GM19468 (cell line): ENCODE data around the gene MYOC.
A peak's percentile ranks its signal among the peaks of the same experiment; 100 is the strongest.

Experiments
- ATAC-seq: cut with Tn5 transposase; IDR thresholded peaks from one replicate; pipeline ENCODE4 v1.9.1; 2021; ENCODE audit warnings: mild to moderate bottlenecking, moderate library complexity, moderate number of reproducible peaks; ENCODE audit not compliant: unreplicated experiment; ENCODE audit errors: extremely low read depth

MYOC gene

DNA sequence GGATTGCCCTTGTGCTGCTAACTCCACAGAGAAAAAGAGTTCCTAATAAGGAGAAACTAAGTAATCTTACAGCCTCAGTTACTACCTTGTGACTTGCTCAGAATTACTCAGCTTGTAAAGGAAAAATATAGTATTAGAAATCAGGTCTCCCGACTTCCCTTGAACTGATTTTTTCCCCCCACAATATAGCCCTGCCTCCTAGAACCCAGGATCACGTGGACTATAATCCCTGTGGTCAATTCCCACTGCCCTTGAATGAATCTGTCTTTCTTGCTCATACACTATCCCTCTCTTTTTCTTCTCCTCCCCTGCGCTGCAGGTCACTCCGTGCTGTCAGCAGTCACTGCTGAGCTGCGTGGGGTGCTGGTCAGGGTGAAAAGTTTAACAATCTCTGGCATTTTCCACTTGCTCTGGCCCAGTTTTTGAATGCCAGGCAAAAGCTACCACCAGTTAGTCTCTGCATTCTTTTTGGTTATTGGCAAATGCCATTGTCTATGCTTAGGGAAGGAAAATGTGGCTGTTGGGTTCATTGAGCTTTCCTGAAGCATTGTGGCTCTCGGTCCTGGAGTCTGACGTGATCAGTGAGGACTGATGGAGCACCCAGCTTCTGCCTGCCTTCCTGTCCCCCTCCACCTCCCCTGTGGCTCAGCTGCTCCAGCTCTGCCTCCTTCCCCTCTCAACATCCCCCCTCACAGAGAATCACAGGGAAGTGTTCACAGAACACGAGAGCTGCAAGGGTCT lies 1.9 kb upstream of the MYOC start:
- ATAC-seq = no peak

DNA sequence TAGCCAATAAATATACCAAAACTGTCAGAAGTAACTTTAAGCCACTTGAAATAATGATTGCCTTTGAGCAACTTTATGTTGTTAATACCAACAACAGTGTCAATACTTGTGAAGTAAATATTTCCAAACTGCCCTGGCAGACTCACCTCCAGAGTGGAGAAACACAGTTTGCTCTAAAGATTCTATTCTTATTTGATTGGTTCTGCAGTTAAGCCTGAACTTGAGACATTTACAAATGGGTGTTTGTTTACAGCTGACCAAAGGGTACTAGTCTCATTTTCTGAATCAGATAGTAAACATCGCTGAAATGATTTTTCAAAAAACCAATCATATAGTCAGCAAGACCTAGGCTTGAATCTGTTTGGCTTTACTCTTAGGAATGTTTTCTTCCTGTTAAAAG lies 1.3 kb upstream of the MYOC start:
- no peak for ATAC-seq

DNA sequence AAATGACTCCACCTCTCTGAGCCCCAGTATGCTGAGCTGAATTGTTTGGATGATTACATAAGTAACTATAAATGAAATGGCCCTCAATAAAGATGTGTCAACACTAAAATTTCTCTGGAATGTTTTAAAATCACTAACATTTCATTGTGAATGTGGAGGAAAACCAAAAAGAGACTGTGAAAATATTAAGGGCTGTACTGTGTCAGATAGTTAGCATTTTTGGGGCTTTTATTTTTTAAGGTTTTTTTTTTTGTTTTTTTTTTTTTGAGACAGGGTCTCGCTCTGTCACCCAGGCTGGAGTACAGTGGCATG lies 6.3 kb downstream of the MYOC start:
- no peak for ATAC-seq

DNA sequence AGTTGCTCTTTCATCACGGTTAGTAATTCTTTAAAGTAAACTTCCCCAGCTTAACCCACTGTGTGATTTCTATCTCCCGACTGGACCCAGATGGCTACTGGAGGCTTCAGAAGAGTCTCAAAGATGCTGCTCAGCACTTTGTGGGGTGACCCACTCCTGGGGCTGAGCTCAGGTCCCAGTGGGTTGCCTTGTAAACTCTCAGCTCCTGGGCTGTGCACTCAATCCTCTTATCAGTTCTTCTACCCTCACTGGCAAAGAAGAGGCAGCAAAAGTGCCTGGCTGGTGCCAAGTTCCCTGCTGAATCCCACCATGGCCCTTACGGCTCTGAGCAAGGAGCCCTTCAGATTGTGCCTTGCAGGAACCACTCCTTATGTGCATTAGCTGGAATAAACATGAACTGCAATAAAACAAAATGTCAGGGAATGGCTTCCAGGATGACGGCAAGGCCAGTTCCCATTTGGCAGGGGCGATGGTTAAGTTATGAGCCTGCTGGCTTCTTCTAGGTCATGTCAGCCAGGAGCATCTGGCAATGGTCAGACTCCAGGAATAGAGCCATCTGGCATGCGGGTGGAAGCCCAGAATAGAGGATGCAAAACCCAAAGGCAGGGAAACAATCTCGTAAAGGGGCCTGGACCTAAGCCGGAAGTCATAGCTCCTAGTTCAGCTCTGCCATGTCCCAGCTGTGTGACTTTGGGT lies 6.8 kb downstream of the MYOC start:
- ATAC-seq = no peak

DNA sequence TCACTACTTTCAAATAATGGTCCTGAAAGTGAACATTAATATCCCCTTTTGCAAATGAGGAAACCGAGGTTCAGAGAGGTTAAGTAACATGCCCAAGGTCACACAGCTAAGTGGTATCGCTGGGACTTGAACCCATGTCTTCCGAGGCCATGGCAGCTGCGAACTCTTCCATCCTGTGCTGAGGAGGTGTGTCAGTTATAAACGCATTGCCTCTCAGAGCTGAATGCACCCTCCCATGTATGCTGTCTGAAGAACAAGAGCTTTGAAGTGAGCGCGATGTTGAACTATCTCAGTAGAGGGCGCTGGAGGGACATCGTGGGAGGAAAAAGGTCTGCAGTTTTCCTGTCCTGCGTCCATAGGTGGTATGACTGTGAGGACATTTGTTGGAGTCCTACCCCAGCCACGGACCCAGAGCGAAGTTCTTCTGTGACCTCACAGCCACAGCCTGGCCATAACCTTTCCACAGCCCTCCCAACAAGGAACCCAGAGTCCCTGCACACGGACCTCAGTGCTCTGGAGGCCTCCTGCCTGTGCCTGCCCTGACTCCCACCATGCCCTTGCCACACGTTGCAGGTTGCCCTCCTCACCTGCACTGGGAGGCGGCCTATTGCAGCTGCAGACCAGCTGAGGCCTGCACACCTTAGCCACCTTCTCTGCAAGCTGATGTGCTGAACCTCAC lies 7.5 kb downstream of the MYOC start:
- no peak for ATAC-seq

DNA sequence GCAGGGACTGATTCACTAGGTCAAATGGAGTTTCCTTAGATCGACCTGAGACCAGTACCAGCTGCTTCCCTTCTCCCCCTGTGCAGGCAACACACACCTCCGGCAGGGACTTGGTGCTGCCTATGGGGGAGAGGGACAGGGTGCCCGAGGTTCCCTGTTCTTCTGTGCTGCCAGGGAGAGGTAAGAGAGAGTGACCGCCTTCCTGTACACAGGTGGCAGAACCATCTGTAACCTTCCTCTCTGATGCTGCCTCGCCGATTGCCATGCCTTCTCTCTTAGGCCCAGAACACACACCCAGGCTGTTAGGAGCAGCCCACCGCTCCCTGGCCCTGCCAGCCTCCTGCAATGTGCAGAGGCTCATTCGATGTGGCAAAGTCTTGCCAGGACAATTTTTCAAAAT lies 9.3 kb downstream of the MYOC start:
- no peak for ATAC-seq

DNA sequence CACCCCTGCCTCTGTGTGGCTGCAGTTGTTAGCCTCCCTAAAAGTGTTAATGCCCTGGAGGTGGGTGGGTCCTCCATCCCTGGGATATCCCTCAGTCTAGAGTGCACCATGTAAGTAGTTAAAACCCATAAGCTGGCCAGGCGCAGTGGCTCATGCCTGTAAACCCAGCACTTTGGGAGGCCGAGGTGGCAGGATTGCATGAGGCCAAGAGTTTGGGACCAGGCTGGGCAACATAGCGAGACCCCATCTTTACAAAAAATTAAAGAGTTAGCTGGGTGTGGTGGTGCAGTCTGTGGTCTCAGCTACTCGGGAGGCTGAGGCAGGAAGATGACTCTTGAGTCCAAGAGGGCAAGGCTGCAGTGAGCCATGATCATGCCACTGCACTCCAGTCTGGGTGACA lies 10.3 kb downstream of the MYOC start:
- no peak for ATAC-seq

DNA sequence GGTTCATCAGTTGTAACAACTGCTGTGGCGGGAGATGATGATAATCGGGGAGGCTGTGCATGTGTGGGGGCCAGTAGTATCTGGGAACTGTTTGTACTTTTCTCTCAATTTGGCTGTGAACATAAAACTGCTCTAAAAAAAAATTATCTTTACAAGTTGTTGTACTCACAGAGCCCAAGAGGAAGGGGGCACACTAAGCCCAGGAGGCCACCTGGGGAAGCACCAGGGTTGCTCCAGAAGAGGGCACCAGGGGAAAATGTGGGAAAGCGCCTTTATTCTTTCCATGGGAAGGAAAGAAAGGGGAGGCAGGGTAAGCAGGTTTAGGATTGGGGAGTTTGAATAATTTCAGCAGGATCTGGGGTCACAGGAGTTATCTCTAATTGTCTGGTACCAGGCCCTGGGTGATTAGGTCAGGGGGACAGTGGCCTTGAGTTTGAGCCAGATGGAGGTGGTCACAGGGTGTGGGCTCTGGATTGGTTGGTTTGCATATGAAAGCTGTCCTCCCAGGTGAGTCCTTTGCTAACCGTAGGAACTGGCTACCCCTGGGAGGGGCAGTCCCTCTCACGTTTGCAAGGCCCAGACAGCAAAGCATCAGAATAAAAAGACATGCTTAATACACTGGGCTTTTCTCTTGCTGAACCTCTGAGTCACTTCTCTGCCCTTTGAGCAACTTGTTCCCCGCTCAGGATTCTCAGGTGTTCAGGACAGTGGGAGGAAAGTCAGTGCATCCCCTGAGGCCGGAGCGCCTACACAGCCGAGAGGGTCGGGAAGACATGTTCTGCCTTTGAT lies 11.2 kb downstream of the MYOC start:
- no peak for ATAC-seq

DNA sequence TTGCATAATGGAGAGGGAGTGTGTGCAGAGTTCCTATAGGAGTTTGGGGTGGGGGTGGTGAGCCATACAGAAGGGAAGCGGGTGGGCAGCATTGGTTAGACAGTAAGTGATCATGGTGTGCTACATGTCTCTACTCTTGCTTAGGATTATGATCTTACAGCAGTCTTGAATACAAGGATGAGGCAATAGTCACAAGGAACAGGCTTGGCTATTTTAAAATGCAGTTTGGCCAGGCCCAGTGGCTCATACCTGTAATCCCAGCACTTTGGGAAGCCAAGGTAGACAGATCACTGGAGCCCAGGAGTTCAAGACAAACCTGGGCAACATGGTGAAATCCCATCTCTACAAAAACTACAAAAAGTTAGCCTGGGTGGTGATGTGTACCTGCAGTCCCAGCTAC lies 12.3 kb downstream of the MYOC start:
- ATAC-seq = no peak

DNA sequence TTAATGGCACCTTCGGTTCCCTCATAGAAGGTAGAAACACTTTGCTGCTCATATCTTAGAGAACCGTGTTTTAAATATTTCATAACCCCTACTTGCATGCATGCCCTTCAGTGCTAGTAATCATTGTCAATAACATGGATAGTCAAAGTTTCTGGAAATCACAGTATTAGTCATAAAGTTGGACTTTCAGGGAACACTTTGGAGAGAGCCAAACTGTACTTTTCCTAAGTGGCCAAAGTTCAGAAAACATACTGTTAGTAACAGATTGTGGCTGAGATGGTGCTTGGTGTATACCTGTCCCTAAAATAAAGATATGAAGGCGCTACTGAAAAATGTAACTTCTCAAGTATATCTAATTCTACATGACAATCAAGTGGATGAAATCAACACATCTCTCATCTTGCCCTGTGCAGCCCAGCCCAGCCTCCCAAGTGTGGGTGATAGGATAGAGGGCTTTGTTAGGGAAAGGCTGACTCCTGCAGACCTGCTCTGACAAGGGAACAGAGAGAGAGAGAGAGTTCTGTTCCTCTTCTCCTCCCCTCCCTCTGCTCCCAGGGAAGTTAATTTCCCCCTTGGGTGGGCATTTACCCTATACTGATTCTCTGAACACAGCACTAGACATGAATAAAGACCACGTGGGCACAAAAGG lies 14.4 kb downstream of the MYOC start:
- no peak for ATAC-seq

DNA sequence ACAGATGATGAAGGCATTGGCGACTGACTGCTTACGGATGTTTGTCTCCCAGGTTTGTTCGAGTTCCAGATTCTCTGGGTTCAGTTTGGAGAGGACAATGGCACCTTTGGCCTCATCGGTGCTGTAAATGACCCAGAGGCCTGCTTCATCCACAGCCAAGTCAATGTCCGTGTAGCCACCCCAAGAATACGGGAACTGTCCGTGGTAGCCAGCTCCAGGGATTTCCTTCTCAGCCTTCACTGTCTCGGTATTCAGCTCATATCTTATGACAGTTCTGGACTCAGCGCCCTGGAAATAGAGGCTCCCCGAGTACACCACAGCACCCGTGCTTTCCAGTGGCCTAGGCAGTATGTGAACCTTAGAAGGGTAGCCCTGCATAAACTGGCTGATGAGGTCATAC lies 16.3 kb downstream of the MYOC start:
- no peak for ATAC-seq

DNA sequence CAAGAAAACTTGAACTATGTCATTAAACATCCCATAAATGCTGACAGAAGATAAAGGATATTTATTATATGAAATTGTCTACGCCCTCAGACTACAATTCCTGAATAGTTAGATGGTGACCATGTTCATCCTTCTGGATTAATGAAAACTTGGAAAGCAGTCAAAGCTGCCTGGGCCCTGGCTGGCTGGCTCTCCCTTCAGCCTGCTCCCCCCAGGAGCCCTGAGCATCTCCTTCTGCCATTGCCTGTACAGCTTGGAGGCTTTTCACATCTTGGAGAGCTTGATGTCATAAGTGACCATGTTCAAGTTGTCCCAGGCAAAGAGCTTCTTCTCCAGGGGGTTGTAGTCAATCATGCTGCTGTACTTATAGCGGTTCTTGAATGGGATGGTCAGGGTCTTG lies 16.8 kb downstream of the MYOC start:
- no peak for ATAC-seq

DNA sequence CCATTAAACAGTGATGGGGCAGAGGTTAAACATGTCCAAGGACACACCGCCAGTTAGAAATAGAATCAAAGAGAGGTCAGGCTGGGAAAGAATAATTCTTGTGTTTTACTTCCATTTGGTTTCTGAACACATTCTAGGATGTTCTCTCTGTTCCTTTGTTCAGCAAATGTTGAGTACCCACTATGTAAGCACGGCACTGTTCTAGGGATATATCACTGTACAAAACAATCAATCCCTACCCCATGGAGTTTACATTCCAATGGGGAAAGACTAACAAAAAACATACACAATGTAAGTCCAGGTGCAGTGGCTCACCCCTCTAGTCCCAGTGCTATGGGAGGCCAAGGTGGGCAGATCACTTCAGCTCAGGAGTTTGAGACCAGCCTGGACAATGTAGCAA lies 24.3 kb downstream of the MYOC start:
- ATAC-seq = no peak

DNA sequence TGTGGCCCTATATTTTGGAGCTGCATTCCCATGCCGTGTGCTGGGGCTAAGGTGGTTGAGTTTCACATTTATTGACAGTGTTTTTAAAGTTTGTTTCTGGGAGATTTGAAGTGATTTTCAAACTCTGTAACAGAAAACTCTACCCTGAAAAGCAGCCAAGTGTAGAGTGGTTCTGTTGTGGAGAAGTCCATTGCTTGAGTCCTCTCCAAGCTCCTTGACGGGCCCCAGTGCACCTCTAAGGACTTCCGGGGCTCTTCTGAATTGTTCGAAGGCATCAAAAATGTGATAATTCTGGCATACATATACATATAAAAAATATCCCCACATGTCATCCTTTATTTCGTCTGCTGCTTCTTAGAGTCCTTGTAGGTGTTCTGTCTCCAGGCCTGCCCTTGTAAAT lies 25.5 kb downstream of the MYOC start:
- no peak for ATAC-seq

DNA sequence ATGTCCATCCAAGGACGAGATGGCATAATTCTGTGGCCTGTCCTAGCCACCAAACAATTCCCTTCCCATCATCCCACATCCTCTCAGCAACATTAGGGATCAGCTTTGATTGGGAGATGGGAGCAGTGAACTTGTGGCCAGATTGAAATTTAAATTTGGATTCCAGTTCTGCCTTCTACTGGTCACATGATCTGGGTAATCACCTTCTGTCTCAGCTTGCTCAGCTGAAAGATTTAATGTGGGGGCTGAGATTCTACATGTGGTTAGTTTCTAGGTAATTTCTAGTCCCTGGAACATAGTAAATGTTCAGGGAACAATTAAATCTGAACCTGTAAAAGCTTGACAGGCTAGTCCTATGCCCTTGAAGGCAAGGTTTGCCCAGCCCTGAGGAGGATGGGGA lies 27.3 kb downstream of the MYOC start:
- no peak for ATAC-seq

DNA sequence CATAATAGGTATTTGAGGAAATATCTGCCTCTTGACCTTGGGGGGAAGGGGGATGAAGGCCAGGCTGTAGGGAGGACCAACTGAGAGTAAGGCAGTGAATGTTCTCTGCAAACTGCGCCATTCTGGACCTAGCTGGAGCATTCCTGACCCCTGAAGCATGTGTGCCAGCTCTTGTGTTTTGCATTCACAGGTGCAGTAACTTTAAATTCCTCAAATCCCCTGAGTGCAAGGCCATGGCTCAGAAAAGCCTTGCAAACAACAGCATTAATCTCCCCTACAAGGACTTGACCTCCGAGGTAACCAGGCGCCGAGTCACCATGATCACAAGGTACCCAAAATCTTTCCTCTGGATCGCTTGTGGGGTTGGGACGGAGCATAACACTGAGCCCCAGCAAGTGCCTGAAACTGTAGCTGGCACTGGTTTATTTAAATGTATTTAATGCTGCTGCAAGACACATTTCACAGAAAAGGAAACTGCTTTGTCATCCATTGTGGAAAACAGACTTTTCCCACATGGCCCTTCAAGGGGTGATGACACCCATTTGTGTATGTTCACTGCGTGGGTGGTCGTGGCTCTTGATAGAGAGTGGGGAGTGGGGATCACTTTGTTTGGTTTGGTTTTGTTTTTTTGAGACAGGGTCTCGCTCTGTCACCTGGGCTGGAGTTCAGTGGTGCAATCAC lies 28.7 kb downstream of the MYOC start:
- no peak for ATAC-seq

DNA sequence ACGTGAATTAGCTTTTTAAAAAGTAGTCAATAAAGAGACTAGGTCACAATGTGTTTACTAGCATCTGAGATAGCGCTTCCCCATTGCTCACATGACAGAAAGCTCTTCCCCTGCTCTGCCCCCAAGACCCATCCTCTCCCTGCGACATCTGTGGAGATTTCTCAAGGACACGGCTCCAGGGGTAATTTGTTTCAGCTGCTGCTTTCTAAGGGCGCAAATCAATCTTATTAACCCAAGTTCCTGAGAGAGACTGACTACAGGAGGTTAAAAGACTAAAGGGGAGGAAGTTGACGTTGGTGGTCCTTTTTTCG lies 30.4 kb downstream of the MYOC start, which contains the start of gene MYOCOS:
Gene MYOCOS (plus strand): TSS at position 92 of the 311 bp plus-strand sequence. CDS start 1,641 bp downstream, outside the sequence.
- ATAC-seq = no peak

DNA sequence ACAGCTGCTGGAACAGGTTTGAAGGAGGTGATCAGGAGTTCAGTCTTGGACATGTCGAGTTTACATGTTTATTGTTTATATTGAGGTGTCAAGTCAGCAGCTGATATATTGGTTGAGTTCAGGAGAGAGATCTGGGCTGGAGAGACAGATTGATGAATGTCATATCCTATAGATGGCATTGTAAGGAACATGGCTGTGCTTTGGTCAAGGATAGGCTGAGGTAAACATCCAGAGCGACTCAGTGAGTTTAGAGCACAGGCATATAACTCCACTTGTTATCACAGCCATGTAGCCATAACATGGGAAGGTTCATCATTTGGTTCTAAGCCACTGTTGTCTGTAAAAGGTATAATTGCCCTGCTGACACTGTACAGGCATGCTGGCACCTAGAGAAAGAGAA lies 35.9 kb downstream of the MYOC start:
- no peak for ATAC-seq

DNA sequence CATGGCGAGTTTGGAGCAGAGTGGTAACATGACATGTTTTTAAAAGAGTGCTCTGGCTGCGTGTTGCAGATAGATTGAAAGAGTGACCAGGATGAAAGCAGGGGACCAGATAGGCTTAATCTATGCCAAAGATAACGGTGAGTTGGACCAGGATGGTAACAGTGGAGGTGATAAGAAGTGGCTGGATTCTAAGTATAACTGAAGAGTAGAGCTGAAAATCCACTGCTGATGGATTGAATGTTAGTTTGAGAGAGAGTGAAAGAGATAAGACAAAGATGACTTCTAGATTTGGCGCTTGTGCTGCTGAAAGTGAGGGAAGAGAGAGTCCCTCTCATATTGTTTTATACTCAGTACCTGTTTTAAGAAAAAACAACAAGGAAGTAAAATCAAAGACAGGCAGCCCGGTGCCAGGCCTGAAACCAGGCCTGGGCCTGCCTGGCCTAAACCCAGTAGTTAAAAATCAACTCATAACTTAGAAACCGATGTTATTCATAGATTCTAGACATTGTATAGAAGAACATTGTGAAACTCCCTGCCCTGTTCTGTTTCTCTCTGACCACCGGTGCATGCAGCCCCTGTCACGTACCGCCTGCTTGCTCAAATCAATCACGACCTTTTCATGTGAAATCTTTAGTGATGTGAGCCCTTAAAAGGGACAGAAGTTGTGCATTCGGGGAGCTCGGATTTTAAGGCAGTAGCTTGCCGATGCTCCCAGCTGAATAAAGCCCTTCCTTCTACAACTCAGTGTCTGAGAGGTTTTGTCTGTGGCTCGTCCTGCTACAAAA lies 37.2 kb downstream of the MYOC start:
- peak; percentile 9 for ATAC-seq
